ENCODE results near the gene RASAL2.

DNA sequence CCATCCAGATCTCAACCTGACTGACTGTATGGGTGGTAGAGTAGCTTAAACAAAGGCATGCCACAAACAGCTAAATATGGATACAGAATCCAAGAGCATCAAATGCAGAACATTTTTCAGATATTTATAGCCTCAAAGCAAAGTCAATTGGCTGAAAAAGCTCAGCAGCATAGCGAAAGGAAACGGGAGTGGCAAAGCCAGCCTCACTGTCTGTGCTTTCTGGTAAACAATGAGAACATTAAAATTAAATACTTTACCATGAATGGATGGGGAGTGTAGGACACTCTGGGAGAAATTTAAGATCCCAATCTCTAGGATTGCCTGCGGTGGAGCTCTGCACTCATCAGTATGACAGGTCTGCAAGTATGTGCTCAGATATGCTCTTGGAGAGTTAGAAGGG, 4.4 kb downstream of the RASAL2 start:
- TF ChIP-seq, protein P1, sequence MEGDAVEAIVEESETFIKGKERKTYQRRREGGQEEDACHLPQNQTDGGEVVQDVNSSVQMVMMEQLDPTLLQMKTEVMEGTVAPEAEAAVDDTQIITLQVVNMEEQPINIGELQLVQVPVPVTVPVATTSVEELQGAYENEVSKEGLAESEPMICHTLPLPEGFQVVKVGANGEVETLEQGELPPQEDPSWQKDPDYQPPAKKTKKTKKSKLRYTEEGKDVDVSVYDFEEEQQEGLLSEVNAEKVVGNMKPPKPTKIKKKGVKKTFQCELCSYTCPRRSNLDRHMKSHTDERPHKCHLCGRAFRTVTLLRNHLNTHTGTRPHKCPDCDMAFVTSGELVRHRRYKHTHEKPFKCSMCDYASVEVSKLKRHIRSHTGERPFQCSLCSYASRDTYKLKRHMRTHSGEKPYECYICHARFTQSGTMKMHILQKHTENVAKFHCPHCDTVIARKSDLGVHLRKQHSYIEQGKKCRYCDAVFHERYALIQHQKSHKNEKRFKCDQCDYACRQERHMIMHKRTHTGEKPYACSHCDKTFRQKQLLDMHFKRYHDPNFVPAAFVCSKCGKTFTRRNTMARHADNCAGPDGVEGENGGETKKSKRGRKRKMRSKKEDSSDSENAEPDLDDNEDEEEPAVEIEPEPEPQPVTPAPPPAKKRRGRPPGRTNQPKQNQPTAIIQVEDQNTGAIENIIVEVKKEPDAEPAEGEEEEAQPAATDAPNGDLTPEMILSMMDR (conservative IDR thresholded peaks at IDR 0.05 in 1 of 2, IDR thresholded peaks at IDR 0.05 in 1 of 2; ENCODE audit: extremely low read depth in 1 of 2, insufficient read depth in 1 of 2, low read depth in 1 of 2, low read length in 2 of 2): no peak
- TF ChIP-seq EZH2 (IDR thresholded peaks at IDR 0.05; ENCODE audit: borderline replicate concordance, low read length): no peak

Data from mammary epithelial cell (primary cell).